Measurements from ENCODE around the gene MMP7. TPM values are rescaled to one million over a fixed set of nuclear protein-coding genes. Genes with fewer than 3 reads are reported as not detected.

The MMP7 gene
- total and polyA plus RNA-seq, 2 donors (not counting 1 experiment from before 2014, with no cell fraction given), result 0.17 TPM; not detected in 1

- no peak overlapping the region for H3K4me3 ChIP-seq (replicated peaks in 1 of 4; ENCODE audit: control extremely low read depth in 1 of 4, insufficient read depth in 1 of 4, low read depth in 3 of 4, low read length in 4 of 4)
- no peak for TF ChIP-seq EZH2 (IDR thresholded peaks at IDR 0.05; ENCODE audit: low read length, missing control alignments)
- TF ChIP-seq CTCF (conservative IDR thresholded peaks at IDR 0.05 in 1 of 2, IDR thresholded peaks at IDR 0.05 in 1 of 2; ENCODE audit: low read depth in 1 of 2, low read length in 2 of 2), result no peak
- no peak overlapping the region for H3K4me2 ChIP-seq (ENCODE audit: extremely low read depth, insufficient read depth, low read length)
- no peak overlapping the region for H3K27ac ChIP-seq (ENCODE audit: insufficient read depth, low read length)
- no peak overlapping the region for H3K9ac ChIP-seq (ENCODE audit: insufficient read depth, low read length)
- no peak overlapping the region for H2AFZ ChIP-seq (ENCODE audit: low read length)
- H3K36me3 ChIP-seq (ENCODE audit: control insufficient read depth, insufficient read depth, low read length), result no peaks in the 10 kb centered on the region
- H3K79me2 ChIP-seq (ENCODE audit: control insufficient read depth, insufficient read depth, low read length), result no peaks in the 10 kb centered on the region
- no peak for DNase-seq (ENCODE audit: low read depth in 2 of 2)
- H3K4me1 ChIP-seq (ENCODE audit: control insufficient read depth, extremely low read depth, insufficient read depth, low read length), result no peaks in the 10 kb centered on the region
- H3K27me3 ChIP-seq (ENCODE audit: control insufficient read depth, insufficient read depth, low read length), result no peaks in the 10 kb centered on the region
- no peaks in the 10 kb centered on the region for H4K20me1 ChIP-seq (ENCODE audit: control insufficient read depth, extremely low read depth, insufficient read depth, low read length)
- no peaks in the 10 kb centered on the region for H3K9me3 ChIP-seq (ENCODE audit: control insufficient read depth, insufficient read depth, low read depth, low read length)
These were observed 37.0 kb downstream of the MMP7 start for GRCh38 chr11:102493524-102493923.

- no peak for DNase-seq (ENCODE audit: low read depth in 2 of 2)
- no peak overlapping the region for H3K27ac ChIP-seq (ENCODE audit: insufficient read depth, low read length)
- H3K9ac ChIP-seq (ENCODE audit: insufficient read depth, low read length), result no peak overlapping the region
- H3K4me2 ChIP-seq (ENCODE audit: extremely low read depth, insufficient read depth, low read length), result no peak overlapping the region
- H3K27me3 ChIP-seq (ENCODE audit: control insufficient read depth, insufficient read depth, low read length), result no peaks in the 10 kb centered on the region
- H3K36me3 ChIP-seq (ENCODE audit: control insufficient read depth, insufficient read depth, low read length), result no peaks in the 10 kb centered on the region
- no peak overlapping the region for H2AFZ ChIP-seq (ENCODE audit: low read length)
- no peak for TF ChIP-seq CTCF (conservative IDR thresholded peaks at IDR 0.05 in 1 of 2, IDR thresholded peaks at IDR 0.05 in 1 of 2; ENCODE audit: low read depth in 1 of 2, low read length in 2 of 2)
- no peak for TF ChIP-seq EZH2 (IDR thresholded peaks at IDR 0.05; ENCODE audit: low read length, missing control alignments)
- no peaks in the 10 kb centered on the region for H3K4me1 ChIP-seq (ENCODE audit: control insufficient read depth, extremely low read depth, insufficient read depth, low read length)
- no peaks in the 10 kb centered on the region for H3K9me3 ChIP-seq (ENCODE audit: control insufficient read depth, insufficient read depth, low read depth, low read length)
- H3K79me2 ChIP-seq (ENCODE audit: control insufficient read depth, insufficient read depth, low read length), result no peaks in the 10 kb centered on the region
- H3K4me3 ChIP-seq (replicated peaks in 1 of 4; ENCODE audit: control extremely low read depth in 1 of 4, insufficient read depth in 1 of 4, low read depth in 3 of 4, low read length in 4 of 4), result no peak overlapping the region
- H4K20me1 ChIP-seq (ENCODE audit: control insufficient read depth, extremely low read depth, insufficient read depth, low read length), result no peaks in the 10 kb centered on the region
These were observed 38.6 kb downstream of the MMP7 start for GRCh38 chr11:102491969-102492368.

- no peak overlapping the region for H3K9ac ChIP-seq (ENCODE audit: insufficient read depth, low read length)
- TF ChIP-seq CTCF (conservative IDR thresholded peaks at IDR 0.05 in 1 of 2, IDR thresholded peaks at IDR 0.05 in 1 of 2; ENCODE audit: low read depth in 1 of 2, low read length in 2 of 2) (no peak), EZH2 (IDR thresholded peaks at IDR 0.05; ENCODE audit: low read length, missing control alignments) (no peak)
- no peaks in the 10 kb centered on the region for H3K27me3 ChIP-seq (ENCODE audit: control insufficient read depth, insufficient read depth, low read length)
- no peaks in the 10 kb centered on the region for H4K20me1 ChIP-seq (ENCODE audit: control insufficient read depth, extremely low read depth, insufficient read depth, low read length)
- H3K4me3 ChIP-seq (replicated peaks in 1 of 4; ENCODE audit: control extremely low read depth in 1 of 4, insufficient read depth in 1 of 4, low read depth in 3 of 4, low read length in 4 of 4), result no peak overlapping the region
- DNase-seq (ENCODE audit: low read depth in 2 of 2), result no peak
- no peaks in the 10 kb centered on the region for H3K36me3 ChIP-seq (ENCODE audit: control insufficient read depth, insufficient read depth, low read length)
- H3K9me3 ChIP-seq (ENCODE audit: control insufficient read depth, insufficient read depth, low read depth, low read length), result no peaks in the 10 kb centered on the region
- H2AFZ ChIP-seq (ENCODE audit: low read length), result no peak overlapping the region
- no peaks in the 10 kb centered on the region for H3K79me2 ChIP-seq (ENCODE audit: control insufficient read depth, insufficient read depth, low read length)
- H3K4me1 ChIP-seq (ENCODE audit: control insufficient read depth, extremely low read depth, insufficient read depth, low read length), result no peaks in the 10 kb centered on the region
- no peak overlapping the region for H3K4me2 ChIP-seq (ENCODE audit: extremely low read depth, insufficient read depth, low read length)
- H3K27ac ChIP-seq (ENCODE audit: insufficient read depth, low read length), result no peak overlapping the region
These were observed 41.1 kb downstream of the MMP7 start for GRCh38 chr11:102489186-102490145.
